ENCODE data around the gene GSG1L.
"Not testable (repeated sequence)": the region's sequence is repeated elsewhere in the genome, so short reads cannot be mapped to it uniquely, and the experiment has no call there.

Gene GSG1L

DNA sequence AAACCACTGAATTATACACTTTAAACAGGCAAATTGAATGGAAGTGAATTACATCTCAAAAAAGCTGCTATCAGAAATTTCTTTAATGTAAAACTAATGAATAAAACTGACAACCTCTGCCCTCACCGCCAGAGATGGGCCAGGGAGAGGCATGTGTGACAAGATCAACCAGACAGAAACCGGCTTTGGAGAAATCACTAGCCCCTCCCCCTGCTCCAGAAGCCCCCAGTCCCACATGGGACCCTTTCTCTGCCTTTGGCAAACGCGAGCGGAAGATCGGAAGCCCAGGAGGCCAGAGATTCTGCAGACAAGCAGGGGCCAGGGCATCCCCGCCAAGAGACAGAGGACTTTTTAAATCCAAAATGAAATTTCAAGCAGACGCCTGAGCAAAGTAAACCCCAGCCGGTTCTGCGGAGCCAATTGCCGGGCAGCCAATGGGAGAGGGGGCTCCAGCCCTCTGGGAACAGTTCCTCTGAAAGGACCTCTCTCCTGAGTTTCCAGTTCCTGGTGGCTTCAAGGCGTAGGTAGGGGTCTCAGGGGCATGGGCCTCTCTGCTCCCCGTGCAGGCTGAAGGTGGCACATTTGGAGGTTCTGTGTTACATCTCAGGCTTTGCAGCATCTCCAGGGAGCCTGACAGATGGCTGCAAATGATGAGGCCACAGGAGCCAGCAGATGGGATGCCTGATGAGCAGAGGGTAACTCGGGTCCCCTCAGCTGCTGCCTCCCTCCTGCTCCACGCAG lies 118.1 kb downstream of the GSG1L start:
- DNase-seq (ENCODE audit: low spot score): no peak

DNA sequence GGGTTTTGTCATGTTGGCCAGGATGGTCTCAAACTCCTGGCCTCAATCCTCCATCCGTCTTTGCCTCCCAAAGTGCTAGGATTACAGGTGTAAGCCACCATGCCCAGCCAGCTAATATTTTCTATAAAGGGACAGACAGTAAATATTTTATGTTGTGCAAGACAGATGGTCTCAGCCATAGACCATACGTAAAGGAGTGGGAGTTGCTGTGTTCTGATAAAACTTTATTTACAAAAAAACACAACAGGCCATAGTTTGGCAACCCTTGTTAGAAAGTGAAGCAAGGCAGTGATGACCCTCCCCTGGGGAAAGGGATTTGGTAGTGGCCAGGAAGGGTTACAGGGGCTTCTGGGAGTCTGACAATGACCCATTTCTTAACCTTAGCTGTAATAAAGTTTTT lies 119.7 kb downstream of the GSG1L start:
- no peak for DNase-seq (ENCODE audit: low spot score)

DNA sequence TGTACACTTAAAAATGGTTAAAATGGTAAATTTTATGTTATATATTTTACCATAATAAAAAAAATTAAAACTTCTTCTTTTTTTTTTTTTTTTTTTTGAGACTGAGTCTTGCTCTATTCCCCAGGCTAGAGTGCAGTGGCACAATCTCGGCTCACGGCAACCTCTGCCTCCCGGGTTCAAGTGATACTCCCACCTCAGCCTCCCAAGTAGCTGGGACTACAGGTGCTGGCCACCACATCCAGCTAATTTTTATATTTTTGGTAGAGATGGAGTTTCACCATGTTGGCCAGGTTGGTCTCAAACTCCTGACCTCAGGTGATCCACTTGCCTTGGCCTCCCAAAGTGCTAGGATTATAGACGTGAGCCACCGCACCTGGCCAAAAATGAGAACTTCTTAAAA lies 121.4 kb downstream of the GSG1L start:
- not testable (repeated sequence) for DNase-seq (ENCODE audit: low spot score)

DNA sequence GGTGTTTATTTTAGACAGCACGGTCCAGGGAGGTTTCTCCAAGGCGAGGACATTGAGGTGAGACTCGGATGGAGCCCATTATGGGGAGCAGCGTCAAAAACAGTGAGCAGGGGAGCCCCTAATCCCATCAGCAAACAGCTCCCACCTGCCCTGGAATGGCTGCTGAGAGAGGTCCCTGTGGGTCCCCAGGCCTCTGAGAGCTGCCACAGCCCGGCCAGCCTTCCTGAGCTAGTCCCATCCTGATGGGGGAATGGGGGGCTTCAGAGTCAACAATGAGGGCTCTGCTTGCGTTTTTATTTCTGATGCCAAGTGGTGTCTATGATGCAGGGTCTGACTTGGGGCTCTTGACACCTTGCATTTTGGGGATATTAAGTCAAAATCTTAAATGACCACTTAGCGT lies 128.4 kb downstream of the GSG1L start:
- DNase-seq (ENCODE audit: low spot score): no peak

DNA sequence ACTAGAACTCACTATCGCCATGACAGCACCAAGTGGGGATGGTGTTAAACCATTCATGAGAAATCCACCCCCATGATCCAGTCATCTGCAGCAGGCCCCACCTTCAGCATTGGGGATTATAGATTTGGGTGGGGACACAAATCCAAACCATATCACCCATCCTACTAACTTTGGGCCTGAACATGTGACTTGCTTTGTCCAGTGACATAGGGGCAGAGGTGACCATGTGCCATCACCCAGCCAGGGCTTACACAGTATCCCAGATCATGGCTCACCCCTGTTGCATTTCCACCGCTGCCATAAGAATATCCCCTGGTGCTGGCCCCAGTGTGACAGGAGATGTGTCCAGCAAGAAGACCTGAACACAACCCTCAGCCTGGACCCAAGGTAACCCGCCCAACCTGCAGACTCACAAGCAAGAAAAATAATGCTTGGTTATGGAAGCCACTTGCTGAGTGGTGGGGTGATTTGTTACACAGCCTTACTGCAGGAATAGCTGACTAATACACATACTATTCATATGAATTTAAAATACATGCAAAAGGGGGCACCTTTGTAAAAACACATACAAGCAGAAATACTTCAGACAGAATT lies 130.9 kb downstream of the GSG1L start:
- no peak for DNase-seq (ENCODE audit: low spot score)

DNA sequence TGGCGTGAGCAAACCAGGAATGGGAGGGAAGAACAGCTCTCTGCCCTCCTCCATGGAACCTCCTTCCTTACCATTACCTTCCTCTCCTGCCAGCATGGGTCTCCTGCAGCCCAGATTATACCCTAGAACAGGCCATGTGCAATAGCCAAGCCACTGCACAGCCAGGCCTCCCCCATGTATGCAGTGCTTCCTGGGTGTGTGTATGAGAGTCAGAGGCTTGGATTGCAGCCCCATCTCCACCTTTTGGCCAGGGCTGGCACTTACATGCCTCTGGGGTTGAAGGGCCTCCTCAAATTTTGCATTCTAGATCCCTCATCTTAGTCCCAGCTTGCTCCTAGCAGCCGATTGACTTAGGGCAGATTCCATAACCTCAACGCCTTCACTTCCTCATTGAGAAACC lies 133.7 kb downstream of the GSG1L start:
- DNase-seq (ENCODE audit: low spot score): no peak

DNA sequence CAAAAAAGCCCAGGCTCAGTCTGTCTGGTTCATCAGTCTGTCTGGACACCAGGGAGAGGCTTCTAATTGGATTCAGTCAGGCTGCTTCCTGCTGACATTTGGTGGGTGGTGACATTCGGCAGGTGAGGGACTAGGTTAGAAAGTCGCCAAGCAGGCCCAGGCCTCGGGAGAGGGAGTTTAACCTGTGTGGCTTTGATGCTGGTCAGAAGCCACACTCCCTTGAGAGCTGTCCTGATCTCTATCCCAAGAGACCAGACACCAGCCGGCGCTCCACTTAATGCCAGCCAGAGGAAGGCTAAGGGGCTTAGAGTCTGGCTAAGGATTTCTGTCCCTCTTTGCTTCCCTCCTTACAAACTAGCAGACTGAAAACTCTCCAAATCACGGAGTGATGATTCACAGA lies 135.0 kb downstream of the GSG1L start:
- DNase-seq (ENCODE audit: low spot score): no peak

DNA sequence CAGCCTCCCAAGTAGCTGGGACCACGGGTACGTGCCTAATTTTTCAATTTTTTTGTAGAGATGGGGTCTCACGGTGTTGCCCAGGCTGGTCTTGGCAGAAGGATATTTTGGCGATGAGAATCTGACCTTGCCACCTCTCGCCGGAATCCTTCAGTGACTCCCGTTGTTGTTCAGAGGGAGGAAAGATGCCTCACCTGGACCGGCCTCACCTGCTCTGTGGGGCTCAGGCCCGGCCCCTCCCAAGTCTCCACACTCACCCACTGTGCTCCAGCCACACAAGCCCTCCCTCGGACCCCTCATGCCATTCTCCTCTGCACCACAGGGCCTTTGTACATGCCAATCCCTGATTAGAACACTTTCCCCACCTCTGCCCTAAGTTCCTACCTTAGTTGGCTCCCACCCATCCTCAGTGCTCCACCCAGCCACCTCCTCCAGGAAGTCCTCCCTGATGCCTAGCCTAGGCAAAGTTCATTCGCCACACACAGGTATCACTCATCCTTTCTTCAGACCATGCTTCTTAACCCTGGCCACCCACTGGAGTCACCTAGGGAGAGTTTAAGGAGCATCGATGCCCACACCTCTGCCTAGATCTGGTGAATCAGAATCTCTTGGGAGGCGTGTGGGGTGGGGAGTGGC lies 136.1 kb downstream of the GSG1L start:
- no peak for DNase-seq (ENCODE audit: low spot score)

DNA sequence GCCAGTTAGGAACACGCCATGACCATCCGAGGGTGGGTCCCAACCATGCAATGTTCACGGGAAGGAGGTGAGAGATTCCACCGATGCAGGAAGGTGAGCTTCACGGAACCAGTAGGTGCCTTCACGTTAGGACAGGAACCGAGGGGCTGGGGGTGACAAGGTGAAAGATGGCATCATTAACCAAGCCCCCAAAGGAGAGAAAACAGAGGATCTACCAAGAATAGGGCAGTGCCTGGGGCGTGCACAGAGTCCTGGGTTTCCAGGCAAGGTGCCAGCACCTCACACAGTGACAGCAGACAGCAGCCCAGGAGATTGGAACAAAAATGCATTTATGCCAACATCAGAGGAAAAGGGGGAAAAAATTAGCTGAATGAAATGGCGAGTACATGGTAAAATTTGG lies 137.9 kb downstream of the GSG1L start:
- DNase-seq (ENCODE audit: low spot score): no peak

DNA sequence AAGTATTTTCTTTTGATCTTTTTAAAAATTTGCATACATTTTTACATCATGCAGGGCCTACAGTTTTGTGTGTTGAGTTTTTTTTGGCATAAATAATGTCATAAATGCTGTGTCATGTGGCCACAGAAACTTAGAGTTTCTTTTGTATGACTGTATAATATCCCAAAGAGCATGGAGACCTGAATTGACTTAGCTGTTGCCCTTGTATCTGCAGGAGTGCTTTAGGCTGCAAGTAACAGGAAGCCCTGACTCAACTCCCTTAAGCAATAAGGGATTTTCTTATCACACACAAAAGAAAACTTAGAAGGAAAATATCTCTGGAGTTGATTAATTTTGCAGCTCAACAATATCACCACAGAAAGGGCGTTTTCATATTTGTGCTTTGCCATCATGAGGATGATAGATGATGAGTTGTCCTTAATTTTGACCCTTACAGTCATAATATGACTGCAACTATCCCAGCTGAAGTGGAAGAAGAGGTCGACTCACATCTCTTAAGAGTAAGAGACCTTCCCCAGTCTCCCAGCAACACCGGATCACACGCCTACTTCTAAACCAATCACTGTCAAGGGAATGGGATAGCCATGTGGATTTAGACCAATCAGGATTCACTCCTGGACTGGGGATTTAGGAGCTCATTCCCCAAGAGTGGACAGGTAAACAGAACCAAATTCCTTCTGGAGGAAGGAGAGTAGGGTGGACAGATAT lies 138.9 kb downstream of the GSG1L start:
- DNase-seq (ENCODE audit: low spot score): no peak

DNA sequence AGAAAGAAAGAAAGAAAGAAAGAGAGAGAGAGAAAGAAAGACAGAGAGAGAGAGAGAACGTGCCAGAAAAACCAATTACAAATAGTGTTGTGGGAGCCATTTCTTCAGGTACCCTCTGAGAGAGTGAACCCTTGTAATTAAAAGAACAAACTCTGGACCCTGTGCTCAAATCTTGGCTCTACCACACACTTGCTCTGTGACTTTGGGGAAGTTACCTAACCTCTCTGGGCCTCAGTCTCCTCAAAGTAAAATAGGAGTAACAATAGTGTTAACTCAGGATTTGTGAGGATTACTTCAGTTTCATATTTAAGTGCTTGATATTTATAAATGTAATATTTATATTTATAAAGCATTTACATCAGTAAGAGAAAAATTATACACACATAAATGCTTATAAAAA lies 139.8 kb downstream of the GSG1L start:
- DNase-seq (ENCODE audit: low spot score): no peak

DNA sequence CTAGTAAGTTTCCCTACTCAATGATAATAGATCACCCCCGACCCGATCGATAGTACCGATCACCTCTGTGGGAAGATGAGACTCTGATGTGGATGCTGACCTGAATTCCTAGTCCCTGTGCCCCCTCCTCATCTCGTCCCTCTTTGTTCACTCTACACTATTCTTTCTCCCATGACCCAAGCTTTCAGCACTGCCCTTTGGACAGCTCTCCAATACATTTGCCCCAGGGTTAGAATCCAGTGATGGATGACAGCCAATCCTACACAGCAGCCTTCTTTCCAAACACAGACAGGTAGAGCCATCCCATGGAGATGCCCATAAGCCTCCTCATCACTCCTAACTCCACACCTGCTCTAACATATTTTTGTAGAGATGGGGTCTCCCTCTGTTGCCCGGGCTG lies 141.1 kb downstream of the GSG1L start:
- no peak for DNase-seq (ENCODE audit: low spot score)

DNA sequence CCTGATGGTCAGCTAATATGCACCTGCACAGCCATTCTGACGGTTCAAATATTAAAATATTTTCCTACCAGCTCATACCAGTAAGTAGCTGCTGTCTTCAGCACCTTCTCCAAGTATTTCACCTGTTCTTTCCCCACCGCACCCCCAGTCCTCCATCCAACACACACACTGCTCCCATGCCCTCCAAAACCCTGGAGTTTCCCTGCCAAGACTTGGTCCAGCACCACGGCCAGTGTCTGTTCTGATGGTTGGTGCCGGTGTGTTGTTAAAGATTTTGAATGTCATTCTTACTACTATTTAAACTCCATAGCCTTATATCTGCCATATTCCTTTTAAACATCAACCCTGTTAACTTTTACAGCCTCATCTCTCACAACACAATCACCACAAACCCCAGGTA lies 142.4 kb downstream of the GSG1L start:
- DNase-seq (ENCODE audit: low spot score): no peak

DNA sequence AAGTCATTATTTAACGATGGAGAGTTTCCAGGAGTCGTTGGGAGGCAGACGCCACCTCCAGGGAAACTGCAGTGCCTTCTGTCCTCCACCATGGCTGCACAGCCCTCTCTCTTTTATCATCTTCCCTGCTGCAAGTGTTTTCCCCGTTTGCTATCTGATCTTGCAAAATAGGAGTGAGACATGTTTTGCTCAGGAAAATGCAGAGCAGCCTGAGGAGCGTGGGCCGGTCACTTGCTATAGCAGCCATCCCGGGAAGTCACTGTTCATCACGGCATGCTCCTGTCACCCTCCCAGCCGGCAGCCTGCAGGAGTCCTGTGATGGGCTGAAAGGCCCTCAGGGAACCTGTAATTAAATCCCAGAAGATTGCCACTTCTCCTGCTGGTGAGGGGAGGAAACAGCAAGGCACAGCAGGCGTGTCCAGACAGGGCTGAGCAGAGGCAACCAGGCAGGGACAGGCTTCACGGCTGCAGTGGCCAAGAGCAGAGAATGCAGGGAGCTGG lies 143.1 kb downstream of the GSG1L start:
- no peak for DNase-seq (ENCODE audit: low spot score)

DNA sequence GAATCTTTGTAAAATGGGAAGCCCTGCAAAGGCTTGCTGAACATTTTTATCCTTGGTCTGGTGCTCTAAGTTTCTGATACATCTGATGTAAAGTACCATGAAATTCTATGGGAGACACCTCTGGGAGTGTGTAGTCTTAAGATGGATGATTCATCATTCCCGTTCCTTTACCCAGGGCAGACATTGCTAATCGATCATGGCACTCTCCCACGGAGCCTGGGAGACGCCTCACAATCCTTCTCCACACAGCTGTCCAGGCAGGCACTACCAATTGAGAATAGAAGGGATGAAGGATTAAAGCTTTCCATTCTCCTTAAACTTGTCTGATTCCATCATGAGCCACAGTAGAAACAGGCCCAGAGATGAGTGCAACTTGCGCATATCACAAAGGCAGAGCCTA lies 144.8 kb downstream of the GSG1L start:
- no peak for DNase-seq (ENCODE audit: low spot score)

DNA sequence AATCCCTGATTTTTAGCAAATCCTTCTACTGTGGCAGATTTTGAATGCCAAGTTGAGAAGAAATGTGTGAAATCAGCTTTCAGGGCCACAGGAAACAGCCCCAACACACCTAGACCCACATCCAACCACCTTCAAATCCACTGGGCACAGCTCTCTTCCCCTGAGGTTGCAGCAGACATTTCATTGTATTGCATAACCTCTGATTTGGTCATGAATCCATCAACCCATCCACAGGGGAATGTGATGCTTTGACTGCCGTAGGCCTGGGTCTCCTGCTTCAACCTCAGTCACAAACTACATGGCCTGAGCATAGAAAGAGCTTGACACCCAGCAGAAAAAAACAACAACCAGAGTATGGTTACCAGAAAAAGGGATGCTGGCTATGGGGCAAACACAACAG lies 145.6 kb downstream of the GSG1L start:
- no peak for DNase-seq (ENCODE audit: low spot score)

DNA sequence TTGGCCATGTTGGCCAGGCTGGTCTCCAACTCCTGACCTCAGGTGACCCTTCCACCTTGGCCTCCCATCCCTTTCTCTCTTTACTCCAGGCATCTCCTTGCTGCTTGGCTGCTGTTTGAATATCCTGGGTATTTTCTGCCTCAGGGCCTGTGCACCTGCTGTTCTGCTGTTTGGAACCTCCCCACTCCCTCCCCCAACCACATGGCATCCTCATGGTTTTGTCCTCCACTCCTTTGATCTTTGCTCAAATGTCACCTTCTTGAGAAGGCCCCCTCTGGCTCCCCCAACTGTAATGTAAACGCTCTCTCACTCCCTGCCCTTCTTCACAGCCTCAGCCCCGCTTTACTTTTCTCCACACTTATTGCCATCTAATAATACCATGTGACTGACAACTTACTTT lies 152.0 kb downstream of the GSG1L start:
- DNase-seq (ENCODE audit: low spot score): no peak

DNA sequence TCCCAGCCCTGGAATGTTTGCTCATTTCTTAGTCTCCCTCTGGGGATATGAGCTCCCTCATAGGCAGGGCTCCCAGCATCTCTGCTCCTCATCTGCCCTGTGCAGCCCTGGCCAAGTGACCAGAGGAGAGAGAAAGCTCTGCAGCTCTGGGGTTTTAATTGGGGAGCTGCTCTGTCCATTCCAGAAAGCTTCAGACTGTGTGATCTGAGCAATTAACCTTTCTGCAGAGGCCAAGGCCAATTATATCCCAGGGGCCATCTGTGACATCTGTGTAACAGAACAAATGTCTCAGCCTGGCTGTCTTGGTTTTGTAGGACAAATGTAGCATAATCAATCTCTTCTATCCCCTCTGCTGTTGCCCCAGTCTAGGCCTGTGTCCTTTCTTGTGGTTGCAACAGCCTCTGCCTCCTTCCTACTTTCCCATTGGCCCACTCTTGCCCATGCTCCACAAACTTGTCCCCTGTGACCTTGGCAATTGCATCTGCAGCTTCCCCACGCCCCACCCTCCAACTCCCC lies 156.0 kb downstream of the GSG1L start:
- DNase-seq (ENCODE audit: low spot score): no peak

DNA sequence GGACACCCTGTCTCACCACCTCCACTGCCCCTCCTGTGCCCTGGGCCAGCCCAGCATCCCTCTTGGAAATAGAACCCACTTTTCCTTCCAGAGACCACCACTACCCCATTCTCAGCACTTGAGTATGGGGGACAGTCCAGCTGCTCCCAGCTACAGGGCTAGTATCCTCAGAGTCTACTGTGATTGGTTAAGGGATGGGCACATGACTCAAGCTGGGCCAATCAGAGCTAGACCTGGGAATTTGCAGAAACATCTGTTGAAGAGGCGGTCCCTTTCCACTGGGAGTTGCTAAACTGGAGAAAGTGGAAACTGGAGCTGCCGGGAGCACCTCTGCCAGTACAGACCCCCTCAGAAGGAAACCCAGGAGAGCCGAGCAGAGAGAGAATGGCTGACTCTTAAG lies 156.6 kb downstream of the GSG1L start:
- no peak for DNase-seq (ENCODE audit: low spot score)

DNA sequence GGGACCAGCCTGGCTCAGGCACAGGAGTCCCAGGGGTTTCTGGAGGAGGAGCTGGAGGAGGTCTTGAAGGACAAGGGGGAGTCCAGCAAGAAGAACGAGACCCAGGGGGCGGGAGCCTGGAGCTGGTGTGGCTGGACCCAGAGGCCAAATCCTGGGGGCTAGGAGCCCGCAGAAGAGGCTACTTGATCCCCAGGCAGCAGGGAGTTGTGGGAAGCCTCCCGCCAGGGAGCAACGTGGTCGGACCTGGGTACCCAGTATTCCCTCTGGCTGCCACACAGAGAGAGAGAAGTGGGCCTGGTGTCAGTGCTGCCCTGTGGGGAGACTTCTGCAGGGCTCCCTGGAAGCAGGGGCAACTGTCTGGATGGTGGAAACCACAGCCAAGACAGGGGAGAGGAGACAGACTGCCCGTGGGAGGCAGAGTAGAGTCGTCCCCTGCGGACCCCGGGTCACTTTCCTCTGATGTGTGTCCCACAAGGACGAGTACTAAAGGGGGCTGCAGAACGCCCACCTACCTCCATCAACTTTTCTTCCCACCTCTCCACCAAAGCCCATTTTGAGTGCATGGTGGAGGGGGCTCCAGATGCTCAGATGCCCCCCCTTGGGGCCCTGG lies 160.4 kb downstream of the GSG1L start:
- no peak for DNase-seq (ENCODE audit: low spot score)

DNA sequence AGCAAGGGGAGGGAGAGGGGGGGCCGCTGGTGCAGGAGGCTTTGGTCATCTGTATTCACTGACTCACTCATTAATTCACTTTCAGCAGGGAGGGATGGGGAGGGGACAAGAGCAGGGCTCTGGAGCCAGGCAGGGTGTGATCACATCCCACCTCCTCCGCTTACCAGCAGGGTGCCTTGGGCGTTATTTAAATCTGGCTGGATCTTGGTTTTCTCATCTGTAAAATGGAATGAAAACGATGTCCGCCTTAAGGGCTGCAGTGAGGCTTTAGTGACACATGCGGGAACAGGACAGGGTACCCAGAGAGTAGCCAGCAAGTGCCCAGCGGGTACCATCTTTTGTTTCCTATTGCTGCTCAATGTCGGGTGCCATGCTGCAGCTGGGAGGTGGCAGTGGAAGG lies 161.0 kb downstream of the GSG1L start:
- no peak for DNase-seq (ENCODE audit: low spot score)

DNA sequence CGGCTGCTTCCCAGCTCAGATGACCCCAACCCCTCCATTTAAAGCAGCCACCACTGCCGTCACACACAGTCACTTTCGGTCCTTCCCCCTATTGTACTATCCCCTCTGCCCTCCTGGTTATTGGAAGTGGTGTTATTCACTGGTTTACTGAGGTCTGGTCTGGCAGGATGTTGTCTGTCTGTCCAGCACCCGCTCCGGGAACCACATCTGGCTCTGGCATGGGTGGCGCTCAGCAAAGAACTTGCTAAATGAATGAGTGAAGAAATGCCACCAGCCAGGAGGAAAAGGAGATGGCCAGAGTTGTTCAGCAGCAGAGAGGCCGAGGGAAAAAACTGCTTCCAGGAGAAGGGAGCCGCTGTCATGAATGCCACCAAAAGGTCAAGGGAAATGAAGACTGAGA lies 161.6 kb downstream of the GSG1L start:
- DNase-seq (ENCODE audit: low spot score): no peak
